ENCODE measurements around the gene TRNP1.

TRNP1 gene

GRCh38 chr1:27027575-27028250, 34.2 kb downstream of the TRNP1 start:
- in situ Hi-C loops (cut with HindIII; ENCODE audit: low pct_unique_long_range_greater_than_20kb, low sequenced_read_pairs) = no loop called here
- TF ChIP-seq JUND (IDR thresholded peaks at IDR 0.05; ENCODE audit: low read depth) = no peak
- DNase-seq (ENCODE audit: low read depth in 1 of 2, low spot score in 1 of 2) = peak in 1 of 2 experiments; percentile 50

- no peak for TF ChIP-seq JUND (IDR thresholded peaks at IDR 0.05; ENCODE audit: low read depth)
- in situ Hi-C loops (cut with HindIII; ENCODE audit: low pct_unique_long_range_greater_than_20kb, low sequenced_read_pairs) = no loop called here
- no peak for DNase-seq (ENCODE audit: low read depth in 1 of 2, low spot score in 1 of 2)
These were observed 36.0 kb downstream of the TRNP1 start for GRCh38 chr1:27029517-27029916.

DNA sequence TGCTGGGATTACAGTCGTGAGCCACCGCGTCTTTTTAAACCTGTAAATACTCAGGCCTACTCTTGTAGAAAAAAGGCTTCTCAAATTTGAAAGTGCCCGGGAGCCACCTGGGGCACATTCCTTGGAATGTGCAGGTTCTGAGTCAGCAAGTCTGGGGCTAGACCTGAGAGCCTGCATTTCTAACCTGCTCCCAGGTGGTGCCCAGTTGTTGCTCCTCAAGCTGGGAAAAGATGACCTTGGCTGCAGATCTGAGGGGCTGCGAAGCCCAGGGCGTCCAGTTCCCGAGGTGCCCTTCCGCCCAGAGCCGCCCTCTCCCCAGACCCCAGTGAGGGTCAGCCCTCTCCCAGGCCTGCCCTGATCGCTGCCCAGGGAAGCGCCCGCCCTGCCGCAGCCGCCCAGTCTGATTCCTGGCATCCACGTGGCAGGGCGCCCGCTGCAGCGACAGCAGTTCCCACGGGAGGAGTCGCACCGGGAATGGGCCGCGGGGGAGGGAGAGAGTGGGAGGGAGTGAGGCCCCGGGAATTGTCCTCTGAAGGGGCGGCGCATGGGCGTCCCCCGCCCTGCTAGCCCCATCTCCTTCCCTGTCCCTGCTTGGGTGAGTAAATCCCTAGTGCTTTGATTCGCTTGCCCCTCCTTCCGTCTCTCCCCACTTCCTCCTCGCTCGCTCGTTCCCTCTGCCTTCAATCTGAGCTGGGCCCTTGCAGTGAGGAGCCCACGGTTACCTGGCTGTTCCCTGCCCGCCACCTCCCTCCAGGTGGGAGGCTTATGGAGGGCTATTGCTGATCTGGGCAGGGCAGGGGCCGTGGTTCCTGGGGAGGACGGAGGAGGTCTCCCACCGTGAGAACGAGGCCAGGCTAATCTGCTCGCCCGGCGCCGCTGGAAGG, 38.0 kb downstream of the TRNP1 start:
- in situ Hi-C loops (cut with HindIII; ENCODE audit: low pct_unique_long_range_greater_than_20kb, low sequenced_read_pairs) = no loop called here
- DNase-seq (ENCODE audit: low read depth in 1 of 2, low spot score in 1 of 2) = peak; percentile 34 to 88

DNA sequence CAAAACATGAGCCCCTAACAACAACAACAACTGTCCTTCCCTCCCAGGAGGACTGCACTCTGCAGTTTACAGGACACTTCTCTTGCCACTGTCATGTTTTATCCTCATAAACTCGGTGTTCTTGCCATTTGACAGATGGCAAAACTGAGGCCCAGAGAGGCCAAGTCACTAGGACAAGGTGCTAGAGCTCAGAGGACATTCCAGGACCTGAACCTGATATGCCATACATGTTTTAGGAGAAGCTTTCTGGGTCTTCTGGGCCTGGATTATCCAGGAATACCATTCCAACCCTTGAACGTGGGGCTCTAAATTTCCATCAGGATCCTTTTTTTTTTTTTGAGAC, 38.6 kb downstream of the TRNP1 start:
- DNase-seq (ENCODE audit: low read depth in 1 of 2, low spot score in 1 of 2) = no peak
- in situ Hi-C loops (cut with HindIII; ENCODE audit: low pct_unique_long_range_greater_than_20kb, low sequenced_read_pairs) = no loop called here
- no peak for TF ChIP-seq JUND (IDR thresholded peaks at IDR 0.05; ENCODE audit: low read depth)

More for the DNA sequence above, 38.0 kb downstream of the TRNP1 start:
- no peak for TF ChIP-seq JUND (IDR thresholded peaks at IDR 0.05; ENCODE audit: low read depth)

DNA sequence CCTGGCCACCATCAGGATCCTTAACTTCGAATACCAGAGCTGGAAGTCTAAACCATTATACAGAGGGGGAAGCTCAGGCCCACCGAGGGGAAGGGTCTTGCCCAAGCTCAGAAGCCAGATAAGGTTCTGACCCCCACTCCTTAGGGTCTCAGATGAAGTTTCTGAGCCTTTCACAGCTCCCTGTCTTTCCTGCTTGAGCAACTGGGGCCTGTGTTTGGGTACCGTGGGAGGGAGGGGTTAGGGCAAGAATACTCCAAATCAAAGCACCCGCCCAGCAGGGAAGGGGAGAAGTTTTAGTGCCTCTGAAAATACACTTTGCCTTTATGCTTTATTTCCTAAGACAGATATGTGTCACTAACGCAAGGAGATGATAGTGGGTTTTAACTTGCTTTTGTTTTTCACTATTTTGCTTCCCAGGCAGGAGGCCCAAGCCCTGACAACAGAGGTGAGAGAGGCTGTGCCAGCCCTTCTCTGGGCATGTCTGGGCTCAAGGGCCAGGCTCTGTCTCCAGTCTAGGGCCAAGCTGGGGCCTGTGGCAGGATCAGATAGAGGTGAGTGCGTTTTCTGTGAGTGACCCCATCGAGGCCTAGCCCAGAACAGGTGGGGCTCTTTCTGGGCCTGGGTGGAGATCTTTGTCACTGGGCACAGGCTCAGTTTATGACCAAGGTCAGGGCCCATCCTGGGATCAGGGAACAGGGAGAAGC, 39.7 kb downstream of the TRNP1 start:
- peak in 1 of 2 experiments; percentile 12 for DNase-seq (ENCODE audit: low read depth in 1 of 2, low spot score in 1 of 2)
- in situ Hi-C loops (cut with HindIII; ENCODE audit: low pct_unique_long_range_greater_than_20kb, low sequenced_read_pairs) = no loop called here
- TF ChIP-seq JUND (IDR thresholded peaks at IDR 0.05; ENCODE audit: low read depth) = no peak

GRCh38 chr1:27035344-27035743, 41.9 kb downstream of the TRNP1 start:
- no peak for TF ChIP-seq JUND (IDR thresholded peaks at IDR 0.05; ENCODE audit: low read depth)
- DNase-seq (ENCODE audit: low read depth in 1 of 2, low spot score in 1 of 2) = no peak
- in situ Hi-C loops (cut with HindIII; ENCODE audit: low pct_unique_long_range_greater_than_20kb, low sequenced_read_pairs) = no loop called here

DNA sequence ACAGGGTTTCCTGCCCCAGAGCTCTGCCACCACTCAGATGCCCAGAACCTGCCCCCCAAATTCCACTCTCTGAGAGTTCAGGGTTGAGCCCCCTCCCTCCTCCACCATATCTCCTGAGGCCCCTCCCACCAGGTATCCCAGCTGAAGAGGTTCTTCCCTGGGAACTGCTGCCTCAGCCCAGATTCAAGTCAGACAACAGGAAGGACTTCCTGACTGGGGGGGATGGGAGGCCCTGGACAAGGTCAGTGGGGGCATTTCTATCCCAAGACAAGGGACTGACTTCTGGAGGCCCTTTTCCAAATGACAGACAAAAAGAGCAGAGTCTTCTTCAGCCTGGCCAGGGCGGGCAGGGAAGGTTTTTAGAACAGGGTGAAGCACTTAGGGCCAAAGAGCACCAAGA, 43.2 kb downstream of the TRNP1 start:
- DNase-seq (ENCODE audit: low read depth in 1 of 2, low spot score in 1 of 2) = no peak
- in situ Hi-C loops (cut with HindIII; ENCODE audit: low pct_unique_long_range_greater_than_20kb, low sequenced_read_pairs) = no loop called here
- no peak for TF ChIP-seq JUND (IDR thresholded peaks at IDR 0.05; ENCODE audit: low read depth)

DNA sequence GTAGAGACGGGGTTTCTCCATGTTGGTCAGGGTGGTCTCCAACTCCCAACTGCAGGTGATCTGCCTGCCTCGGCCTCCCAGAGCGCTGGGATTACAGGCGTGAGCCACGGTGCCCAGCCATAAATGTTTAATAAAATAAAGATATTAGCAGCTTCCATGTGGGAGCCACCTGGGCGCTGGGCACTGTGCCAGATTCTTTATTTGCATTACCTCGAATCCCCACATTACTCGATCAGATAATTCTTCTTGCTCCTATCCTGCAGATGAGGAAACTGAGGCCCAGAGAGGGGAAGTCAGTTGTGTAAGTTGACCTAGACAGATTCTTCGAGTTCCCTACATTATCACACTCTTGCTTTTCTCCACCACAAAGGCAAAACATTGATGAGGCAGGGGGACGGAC, 44.0 kb downstream of the TRNP1 start:
- no peak for DNase-seq (ENCODE audit: low read depth in 1 of 2, low spot score in 1 of 2)
- in situ Hi-C loops (cut with HindIII; ENCODE audit: low pct_unique_long_range_greater_than_20kb, low sequenced_read_pairs) = no loop called here
- TF ChIP-seq JUND (IDR thresholded peaks at IDR 0.05; ENCODE audit: low read depth) = no peak

GRCh38 chr1:27038020-27038419, 44.5 kb downstream of the TRNP1 start:
- TF ChIP-seq JUND (IDR thresholded peaks at IDR 0.05; ENCODE audit: low read depth) = no peak
- no peak for DNase-seq (ENCODE audit: low read depth in 1 of 2, low spot score in 1 of 2)
- in situ Hi-C loops (cut with HindIII; ENCODE audit: low pct_unique_long_range_greater_than_20kb, low sequenced_read_pairs) = no loop called here

- no peak for DNase-seq (ENCODE audit: low read depth in 1 of 2, low spot score in 1 of 2)
- in situ Hi-C loops (cut with HindIII; ENCODE audit: low pct_unique_long_range_greater_than_20kb, low sequenced_read_pairs) = no loop called here
- no peak for TF ChIP-seq JUND (IDR thresholded peaks at IDR 0.05; ENCODE audit: low read depth)
These were observed 49.2 kb downstream of the TRNP1 start for GRCh38 chr1:27042670-27043069.

DNA sequence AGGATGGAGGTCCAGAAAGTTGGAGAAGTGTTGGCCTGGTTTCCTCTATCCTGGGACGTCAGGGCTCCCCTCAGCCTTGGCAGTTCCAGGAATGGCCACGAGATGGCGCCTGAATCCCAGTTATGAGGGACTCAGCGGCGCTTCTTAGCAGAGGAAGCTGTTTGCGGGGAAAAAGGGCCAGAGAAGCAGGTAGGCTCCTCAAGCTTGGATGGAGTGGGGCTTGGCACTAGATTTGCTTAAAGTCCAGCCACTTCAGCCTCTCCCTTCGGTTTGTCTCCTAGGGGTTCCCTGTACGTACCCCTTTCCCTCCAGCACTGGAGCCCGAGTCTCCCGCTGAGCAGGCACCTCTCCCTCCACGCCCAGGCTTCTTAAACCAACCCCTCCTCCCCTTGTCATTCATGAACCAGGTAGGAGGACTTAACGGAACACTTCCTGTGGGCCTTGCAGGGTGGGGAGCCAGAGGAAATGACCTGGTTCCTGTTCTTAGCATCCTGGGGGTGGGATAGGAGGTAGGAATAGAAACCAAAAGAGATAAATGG, 51.2 kb downstream of the TRNP1 start:
- in situ Hi-C loops (cut with HindIII; ENCODE audit: low pct_unique_long_range_greater_than_20kb, low sequenced_read_pairs) = no loop called here
- DNase-seq (ENCODE audit: low read depth in 1 of 2, low spot score in 1 of 2) = peak; percentile 40 to 79
- no peak for TF ChIP-seq JUND (IDR thresholded peaks at IDR 0.05; ENCODE audit: low read depth)

DNA sequence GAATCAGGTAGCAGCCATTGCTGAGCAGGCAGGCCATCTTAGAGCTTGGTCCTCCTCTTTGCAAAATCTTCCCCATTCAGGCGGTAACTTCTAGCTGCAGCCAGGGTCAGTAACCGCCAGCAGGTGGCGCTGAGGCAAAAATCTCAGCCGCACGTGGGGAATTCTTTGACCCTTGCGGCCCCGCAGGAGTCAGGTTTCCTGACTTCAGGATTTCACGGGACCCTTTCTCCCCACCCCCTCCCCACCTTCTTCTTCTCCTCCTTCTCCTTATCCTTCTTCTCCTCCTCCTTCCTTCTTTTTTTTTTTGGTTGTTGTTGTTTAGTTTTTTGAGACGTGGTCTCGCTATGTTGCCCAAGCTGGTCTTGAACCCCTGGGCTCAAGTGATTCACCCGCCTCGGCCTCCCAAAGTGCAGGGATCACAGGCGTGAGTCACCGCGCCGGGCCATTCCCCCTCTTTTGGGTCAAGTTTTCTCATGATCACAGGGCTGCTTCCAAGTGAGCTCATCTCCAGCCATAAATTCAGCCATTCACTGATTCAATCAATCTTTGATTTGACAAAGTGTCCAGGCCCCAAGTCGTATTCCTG, 52.6 kb downstream of the TRNP1 start:
- TF ChIP-seq JUND (IDR thresholded peaks at IDR 0.05; ENCODE audit: low read depth) = no peak
- DNase-seq (ENCODE audit: low read depth in 1 of 2, low spot score in 1 of 2) = peak; percentile 28 to 57
- in situ Hi-C loops (cut with HindIII; ENCODE audit: low pct_unique_long_range_greater_than_20kb, low sequenced_read_pairs) = no loop called here
